Measurements from ENCODE around the gene HK3.

Gene HK3, protein sequence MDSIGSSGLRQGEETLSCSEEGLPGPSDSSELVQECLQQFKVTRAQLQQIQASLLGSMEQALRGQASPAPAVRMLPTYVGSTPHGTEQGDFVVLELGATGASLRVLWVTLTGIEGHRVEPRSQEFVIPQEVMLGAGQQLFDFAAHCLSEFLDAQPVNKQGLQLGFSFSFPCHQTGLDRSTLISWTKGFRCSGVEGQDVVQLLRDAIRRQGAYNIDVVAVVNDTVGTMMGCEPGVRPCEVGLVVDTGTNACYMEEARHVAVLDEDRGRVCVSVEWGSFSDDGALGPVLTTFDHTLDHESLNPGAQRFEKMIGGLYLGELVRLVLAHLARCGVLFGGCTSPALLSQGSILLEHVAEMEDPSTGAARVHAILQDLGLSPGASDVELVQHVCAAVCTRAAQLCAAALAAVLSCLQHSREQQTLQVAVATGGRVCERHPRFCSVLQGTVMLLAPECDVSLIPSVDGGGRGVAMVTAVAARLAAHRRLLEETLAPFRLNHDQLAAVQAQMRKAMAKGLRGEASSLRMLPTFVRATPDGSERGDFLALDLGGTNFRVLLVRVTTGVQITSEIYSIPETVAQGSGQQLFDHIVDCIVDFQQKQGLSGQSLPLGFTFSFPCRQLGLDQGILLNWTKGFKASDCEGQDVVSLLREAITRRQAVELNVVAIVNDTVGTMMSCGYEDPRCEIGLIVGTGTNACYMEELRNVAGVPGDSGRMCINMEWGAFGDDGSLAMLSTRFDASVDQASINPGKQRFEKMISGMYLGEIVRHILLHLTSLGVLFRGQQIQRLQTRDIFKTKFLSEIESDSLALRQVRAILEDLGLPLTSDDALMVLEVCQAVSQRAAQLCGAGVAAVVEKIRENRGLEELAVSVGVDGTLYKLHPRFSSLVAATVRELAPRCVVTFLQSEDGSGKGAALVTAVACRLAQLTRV

GRCh38 chr5:176899296-176899891, at the start of gene HK3:
HK3 (minus strand) TSS chr5:176899346; CDS start chr5:176896159, 3,187 bp downstream.
- DNase-seq = no peak

GRCh38 chr5:176948458-176948857, 49.3 kb upstream of the HK3 start:
- no peak for DNase-seq

- DNase-seq = no peak
Observed at GRCh38 chr5:176947847-176948246, 48.7 kb upstream of the HK3 start.

DNA sequence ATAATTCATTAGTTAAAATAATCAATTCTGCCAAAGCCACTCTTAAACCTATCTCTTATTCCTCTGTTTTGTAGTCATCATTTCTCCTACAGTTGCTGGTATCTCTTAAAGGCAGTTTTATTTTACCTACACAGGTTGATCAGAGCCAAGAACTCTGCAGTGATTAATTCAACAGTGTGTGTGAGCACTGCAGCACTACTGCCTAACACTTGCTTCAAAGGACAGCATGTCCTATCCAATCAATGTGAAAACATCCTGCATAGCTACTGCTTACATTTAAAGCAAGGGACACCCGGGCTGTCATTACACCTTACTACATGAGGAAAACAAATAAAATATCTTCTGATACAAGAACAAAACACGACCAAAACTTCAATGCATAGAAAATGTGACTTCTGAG, 45.1 kb upstream of the HK3 start:
- DNase-seq = no peak

DNA sequence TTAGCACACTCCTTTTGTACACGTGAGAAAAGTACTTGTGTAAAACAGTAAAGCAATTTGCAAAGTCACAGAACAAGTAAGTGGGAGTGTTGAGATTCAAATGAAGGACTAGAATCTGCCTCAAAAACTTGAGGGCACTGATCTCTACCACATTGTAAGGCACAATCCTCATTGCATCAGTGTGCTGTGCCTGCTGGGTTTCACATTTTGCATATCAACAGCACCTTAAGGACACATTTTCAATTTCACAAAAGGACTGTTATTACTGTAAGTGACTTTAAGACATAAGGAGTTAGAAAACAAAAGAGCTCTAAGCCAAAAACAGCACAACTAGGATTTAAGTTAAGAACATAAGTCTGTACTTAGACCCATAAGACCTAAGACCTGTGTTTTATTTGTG, 44.7 kb upstream of the HK3 start:
- DNase-seq = no peak

DNA sequence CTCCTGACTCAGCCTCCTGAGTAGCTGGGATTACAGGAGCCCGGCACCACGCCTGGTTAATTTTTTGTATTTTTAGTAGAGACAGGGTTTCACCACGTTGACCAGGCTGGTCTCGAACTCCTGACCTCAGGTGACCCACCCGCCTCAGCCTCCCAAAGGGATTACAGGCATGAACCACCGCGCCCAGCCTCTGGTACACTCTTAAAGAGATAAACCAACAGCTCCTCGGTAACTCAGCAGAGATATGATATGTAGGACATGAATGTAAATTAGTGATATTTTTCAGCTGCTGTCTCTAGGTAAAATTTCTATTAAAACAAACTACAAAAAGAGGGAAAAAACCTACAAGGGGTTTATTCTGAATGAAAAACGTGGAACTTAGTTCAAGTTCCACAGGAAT, 42.8 kb upstream of the HK3 start:
- DNase-seq = no peak

DNA sequence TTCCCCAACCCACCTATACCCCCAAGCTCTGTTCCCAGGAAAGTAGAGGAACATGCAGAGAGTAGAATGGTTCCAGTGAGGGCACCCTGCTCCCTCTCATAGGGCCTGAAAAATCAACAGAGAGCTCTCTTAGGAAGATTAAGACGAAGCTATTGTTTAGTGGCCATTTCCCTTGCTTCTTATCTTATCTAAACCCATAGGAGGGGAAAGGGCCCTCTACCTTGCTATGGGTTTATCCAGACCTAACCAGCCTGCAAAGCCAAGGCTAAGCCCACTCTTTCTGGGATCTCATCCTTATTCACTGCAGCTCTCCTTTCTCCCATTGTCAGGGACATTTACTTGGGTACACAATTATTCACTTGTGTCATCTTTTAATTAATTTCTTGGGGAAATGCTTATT, 39.3 kb upstream of the HK3 start:
- DNase-seq = no peak

GRCh38 chr5:176935017-176935416, 35.9 kb upstream of the HK3 start:
- DNase-seq = no peak

DNA sequence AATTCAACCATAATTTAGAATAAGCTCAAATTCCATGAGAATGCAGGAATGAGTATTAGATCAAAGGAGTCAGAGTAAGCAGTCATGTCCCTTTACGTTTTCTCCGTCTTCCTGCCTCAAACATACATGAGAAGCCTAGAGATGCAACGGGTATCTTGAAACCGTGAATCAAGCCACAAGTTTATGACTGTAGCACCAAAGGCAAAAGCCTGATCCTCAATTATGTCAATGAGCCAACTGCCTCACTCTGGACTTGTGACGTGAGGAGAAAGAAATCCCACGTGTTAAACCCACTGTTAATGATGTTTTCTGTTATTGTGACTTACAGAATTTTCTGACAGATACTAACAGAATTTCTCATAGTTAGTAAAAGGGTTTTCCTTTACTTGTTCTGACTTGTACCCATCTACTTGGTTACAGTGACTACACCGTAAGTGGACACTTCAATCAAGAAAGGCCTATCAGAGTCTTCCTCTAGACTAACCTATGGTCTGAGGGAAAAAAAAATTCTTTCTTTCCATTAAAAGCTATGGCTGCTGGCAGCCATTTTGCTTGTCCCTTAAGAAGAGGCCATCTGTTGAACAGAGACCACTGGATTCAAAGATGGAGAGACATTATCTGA, 35.3 kb upstream of the HK3 start:
- no peak for DNase-seq

GRCh38 chr5:176929654-176930053, 30.5 kb upstream of the HK3 start:
- DNase-seq = no peak

DNA sequence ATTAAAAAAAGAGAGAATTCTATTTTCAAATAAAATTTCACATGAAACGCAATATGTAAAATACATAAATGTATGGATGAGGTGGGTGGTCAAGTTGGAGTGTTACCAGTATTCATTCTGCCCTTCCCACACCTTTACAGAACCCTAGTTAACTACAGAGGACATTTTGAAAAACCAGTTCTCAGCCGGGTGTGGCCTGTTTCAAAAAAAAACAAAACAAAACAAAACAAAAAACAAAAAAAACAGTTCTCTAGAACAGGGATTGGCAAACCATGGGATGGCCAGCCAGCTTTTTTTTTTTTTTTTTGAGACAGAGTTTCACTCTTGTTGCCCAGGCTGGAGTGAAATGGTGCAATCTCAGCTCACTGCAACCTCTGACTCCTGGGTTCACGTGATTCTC, 28.4 kb upstream of the HK3 start:
- no peak for DNase-seq

GRCh38 chr5:176922817-176923216, 23.7 kb upstream of the HK3 start:
- no peak for DNase-seq

- DNase-seq = no peak
Observed at GRCh38 chr5:176921714-176922113, 22.6 kb upstream of the HK3 start.

DNA sequence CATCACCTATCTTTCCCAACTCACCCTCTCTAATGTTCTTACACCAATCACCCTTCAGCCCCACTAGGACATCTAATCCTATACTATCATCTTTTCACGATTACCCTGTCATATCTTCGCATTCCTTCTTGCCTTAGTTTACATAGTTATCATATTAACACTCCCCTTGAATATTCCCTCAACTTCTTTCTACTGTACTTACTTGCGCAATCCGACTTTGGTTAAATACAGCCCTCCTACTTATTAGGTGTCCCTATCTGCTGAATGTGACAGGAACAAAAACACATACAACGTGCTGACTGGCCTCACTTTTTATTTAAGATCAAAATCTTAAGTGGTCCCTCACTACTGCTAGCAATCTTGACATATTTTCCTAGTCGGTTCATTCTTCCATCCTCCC, 19.5 kb upstream of the HK3 start:
- no peak for DNase-seq

GRCh38 chr5:176916337-176916736, 17.2 kb upstream of the HK3 start:
- no peak for DNase-seq

GRCh38 chr5:176915906-176916305, 16.8 kb upstream of the HK3 start:
- no peak for DNase-seq

DNA sequence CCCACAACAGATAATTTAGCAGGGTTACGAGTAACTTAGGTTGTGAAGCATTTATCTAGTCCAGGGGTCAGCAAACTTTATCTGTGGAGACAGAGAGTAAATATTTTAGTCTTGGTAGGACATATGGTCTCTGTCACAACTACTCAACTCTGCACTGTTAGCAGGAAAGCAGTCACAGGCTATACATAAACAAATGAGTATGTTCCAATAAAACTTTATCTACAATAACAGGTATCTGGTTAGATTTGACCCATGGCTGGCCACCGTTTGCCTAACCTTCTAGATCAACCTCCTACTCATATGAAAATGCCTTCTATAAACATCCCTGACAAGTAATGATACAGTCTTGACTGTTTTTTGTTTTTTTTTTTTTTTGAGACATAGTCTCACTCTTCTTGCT, 13.0 kb upstream of the HK3 start:
- no peak for DNase-seq

GRCh38 chr5:176908675-176909368, 9.7 kb upstream of the HK3 start:
- no peak for DNase-seq

- DNase-seq = no peak
Observed at GRCh38 chr5:176906796-176907195, 7.7 kb upstream of the HK3 start.

DNA sequence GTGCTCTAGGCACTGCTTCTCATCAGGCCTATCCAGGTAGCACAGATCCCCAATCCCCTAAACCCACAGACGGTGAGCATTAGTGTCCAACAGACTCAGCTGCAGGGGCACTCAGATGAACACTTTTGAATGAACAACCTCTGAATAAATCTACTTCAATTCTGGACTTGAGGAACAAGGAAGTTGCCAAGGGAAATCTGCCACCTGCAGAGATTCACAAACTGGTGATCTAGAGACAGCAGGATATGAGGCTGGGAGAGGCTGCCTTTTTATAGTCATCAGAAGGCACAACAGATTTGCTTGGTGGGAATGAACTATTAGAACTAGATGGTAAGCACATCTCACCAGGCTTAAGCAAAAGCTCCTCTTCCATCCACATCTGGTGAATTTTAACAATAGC, 7.0 kb upstream of the HK3 start:
- no peak for DNase-seq

DNA sequence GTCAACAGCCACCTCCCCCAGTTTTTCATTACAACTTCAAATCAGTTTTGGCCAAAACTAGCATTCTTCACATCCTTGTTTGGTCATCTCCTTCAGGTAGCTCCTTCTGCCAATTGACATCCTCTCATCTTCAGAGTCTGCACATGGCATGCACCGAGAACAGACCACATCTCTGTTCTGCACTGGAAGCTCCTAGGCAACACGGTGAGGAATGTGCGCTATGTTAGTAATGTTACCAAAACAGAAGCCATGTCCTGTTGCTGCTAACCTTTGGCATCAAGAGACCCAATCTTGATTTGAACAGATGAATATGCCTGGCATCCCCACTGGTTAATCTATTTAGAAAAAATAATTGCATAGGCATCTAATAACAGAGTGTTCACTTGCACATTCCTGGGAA, 5.1 kb upstream of the HK3 start:
- no peak for DNase-seq

GRCh38 chr5:176902911-176903664, 3.9 kb upstream of the HK3 start:
- no peak for DNase-seq
